NCI-H524 (cell line): Measurements from ENCODE around the gene CHST1.
A peak's percentile ranks its signal among the peaks of the same experiment; 100 is the strongest.

Experiments
- DNase-seq, 2 experiments: peaks; one replicate each; lab custom pipeline; 2025; lab: John Stamatoyannopoulos, UW

The CHST1 gene

DNA sequence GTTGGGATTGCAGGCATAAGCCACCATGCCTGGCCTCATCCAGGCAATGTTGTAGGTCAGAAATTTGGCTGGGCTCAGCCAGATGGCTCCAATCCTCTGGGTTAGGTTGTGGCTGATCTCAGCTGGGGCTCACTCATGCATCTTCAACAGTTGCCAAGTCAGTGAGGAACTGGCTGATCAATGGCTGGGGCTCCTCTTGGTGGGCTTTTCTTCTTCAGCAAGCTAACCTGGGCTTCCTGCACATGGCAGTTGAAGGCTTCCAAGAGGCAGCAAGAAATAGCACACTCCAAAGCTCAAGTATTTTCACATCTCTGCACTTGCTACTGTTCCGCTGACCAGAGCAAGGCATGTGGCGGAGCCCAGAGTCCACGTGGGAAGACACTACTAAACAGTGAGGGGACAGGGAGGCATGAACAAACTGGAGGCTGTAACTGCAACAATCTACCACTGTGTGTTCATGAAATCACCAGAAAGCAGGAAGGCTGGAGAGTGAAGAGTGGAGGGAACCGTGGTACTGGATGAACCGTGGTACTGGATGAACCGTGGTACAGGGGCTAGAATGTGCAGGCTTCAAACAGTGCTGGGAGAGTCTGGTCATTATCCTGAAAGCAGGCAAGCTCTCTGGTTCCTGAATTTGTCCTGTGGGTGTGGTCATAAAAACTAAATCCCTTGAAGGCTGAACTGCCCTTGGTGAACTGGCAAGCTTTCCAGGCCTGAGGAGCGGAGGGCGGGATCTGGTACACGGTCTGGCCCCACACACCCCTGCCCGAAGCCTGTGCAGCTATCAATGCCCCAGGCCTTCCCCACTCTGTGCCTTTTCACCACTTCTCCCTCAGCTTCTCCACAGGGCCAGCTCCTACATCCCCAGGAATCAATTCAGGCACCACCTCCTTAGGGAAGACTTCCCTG is 20.2 kb downstream of the CHST1 start:
- DNase-seq, result no peak

- no peak for DNase-seq
Observed at GRCh38 chr11:45643598-45644260, 21.7 kb downstream of the CHST1 start.

- no peak for DNase-seq
Observed at GRCh38 chr11:45641961-45642360, 23.5 kb downstream of the CHST1 start.

GRCh38 chr11:45638051-45638450 is 27.4 kb downstream of the CHST1 start:
- DNase-seq, result no peak

DNA sequence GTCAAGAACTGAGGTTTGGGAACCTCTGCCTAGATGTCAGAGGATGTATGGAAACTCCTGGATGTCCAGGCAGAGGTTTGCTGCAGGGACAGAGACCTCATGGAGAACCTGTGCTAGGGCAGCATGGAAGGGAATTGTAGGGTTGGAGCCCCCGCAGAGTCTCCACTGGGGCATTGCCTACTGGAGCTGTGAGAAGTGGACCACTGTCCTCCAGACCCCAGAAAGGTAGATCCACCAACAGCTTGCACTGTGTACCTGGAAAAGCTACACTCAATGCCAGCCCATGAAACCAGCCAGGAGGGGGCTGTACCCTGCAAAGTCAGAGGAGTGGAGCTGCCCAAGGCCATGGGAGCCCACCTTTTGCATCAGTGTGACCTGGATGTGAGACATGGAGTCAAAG is 29.5 kb downstream of the CHST1 start:
- DNase-seq, result no peak

- no peak for DNase-seq
Observed at GRCh38 chr11:45625611-45626010, 39.8 kb downstream of the CHST1 start.

DNA sequence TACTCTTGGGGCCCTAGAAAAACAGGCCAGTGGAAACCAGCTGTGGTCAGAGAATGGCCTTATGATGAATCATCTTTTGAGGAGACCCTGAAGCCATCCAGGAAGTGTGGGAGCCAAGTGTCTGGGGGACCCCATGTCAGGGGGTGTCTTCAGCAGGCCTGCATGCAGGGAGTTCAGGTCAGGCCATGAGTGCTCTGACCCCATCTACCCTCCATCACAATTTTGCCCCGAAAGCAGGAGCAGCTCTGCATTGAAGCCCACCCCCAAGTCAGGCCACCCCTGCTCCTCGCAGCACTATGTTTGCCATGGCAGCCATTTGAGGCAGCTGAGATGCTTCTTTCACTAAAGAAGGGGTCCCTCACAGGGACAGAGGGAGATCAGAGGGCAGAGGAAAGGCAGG is 41.3 kb downstream of the CHST1 start:
- no peak for DNase-seq

DNA sequence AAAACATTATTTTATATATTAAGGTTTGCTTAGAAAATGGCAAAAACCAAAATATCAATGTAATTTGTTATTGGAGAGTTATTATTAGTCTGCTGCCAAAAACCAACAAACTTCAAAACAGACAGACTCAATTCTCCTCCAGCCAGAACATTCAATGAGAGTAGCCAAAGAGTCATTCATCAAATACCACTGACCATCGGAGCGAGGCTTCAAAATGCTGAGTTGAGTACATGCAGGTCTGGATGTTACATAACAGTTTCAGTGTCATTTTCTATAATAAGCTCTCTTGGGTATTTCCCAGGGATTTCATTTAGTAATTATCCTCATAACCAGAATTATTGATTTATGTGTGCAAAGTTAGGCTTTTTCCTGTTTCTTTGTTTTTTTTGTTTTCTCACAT is 42.6 kb downstream of the CHST1 start:
- DNase-seq, result no peak

DNA sequence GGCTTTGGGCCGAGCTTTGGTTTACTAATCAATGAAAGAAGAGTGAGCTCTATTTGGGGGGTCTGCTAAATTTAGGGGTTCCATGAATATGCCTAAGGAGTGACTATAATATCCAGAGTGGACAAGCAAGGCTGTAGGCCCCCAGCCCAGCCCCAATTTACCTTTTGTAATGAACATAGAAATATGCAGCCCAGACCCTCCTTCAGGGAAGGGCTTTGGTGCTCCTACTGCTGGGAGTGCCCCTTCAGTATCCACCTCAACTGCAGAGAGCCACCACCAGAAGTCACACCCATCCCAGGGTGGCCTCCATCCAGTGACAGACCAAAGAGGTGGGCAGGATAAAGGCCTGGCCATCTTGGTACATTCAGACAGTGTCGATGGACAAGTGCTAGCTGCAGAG is 43.1 kb downstream of the CHST1 start:
- DNase-seq, result no peak

DNA sequence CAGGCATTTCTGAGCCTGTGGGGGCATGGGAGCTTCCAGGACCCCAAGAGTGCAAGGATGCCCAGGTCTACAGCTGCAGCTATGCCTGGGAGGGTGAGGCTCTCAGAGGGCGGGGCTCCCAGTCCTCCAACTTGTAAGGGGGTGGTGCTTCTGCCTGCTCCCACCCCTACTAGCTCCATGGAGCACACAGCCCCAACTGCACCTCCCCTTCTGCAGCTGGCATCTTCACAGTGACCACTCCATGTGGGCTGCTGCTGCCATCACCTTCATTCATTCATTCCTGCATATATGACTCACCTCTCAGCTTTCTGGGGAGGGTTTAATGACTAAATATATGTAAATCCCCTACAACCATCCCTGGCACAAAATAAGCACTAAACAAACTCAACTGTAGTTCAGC is 43.8 kb downstream of the CHST1 start:
- DNase-seq, result no peak

- no peak for DNase-seq
Observed at GRCh38 chr11:45620243-45620642, 45.2 kb downstream of the CHST1 start.

DNA sequence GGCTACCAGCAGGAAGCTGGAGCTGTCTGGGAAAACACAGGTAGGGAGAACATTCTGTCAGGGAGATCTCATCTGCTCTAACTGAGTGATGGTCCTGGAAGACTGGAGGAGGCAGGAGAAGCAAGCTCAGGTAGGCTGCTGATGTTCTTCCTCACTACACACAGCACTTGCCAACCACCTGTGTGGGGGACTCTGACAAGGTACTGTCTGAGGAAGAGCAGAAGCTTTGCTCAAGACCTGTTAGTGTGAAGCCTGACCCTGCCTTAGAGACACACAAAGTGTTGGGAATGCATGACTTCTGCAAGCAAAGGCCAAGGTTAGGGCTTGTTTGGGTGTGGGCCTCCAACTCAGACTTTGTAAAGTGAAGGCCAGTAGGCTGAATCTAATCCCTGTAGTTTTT is 46.5 kb downstream of the CHST1 start:
- DNase-seq, result no peak

GRCh38 chr11:45617871-45618601 is 47.4 kb downstream of the CHST1 start:
- DNase-seq, result peak; percentile 27 to 53

- no peak for DNase-seq
Observed at GRCh38 chr11:45616802-45617549, 48.4 kb downstream of the CHST1 start.

- no peak for DNase-seq
Observed at GRCh38 chr11:45615182-45615792, 50.1 kb downstream of the CHST1 start.

DNA sequence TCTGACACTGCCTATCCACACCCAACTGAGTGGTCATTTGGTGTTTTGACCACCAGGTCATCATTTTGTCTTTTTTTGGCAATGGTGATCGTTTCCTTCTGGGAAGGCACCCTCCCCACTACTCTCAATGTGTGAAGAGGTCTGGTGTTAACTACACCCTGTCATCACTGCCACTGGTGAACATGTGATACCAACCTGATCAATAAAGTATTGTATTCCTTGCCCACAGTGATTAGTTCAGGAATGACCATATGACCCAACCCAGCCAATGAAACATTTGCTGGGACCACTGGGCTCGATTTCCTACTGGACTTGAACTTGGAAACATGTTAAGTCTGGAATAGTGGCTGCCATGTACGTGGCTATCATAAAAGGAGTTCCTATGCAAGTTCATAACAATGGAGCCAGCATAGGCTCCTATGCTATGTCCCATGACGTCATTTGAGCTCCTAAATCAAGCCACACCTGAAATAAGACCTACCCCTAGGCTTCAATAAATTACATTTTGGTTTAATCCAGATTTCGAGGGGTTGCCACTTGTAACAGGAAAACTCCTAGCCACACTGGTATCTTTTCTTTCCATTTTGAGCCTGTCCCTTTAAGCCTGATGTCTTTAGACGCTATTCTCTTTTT is 51.1 kb downstream of the CHST1 start:
- no peak for DNase-seq

DNA sequence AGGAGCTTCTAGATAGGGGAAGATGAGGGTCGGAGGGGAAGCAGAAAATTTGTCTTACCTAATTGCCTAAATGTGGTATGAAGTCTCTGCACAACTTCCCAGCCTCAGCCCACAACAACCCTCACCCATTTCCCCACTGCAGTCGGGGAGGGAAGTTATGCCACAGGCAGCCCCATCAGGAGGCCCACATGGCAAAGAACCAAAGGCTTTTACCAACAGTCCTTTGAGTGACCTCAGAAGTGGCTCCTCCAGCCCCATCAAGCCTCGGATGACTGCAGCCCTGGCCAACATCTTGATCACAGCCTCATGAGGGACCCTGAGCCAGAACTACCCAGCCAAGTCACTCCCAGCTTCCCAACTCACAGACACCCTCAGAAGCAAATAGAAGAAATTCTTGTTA is 54.8 kb downstream of the CHST1 start:
- DNase-seq, result no peak

DNA sequence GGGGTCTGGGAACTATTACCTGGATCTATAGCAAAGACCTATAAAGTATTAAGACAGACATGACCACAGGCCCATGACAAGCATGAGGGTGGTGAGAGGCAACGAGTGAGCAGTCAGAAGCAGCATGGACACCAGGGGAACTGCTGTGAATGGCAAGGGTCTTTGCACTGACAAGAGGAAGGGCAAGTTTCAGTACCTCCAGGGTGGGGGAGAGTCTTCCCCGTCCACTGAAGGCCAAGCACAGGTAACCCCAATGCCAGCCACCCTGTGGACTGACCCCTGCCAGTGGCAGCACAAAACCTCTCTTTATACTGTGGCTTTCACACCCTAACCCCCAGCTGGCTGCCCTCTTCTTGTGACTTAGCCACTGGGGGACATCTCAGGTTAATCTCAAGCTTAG is 55.5 kb downstream of the CHST1 start:
- DNase-seq, result no peak

DNA sequence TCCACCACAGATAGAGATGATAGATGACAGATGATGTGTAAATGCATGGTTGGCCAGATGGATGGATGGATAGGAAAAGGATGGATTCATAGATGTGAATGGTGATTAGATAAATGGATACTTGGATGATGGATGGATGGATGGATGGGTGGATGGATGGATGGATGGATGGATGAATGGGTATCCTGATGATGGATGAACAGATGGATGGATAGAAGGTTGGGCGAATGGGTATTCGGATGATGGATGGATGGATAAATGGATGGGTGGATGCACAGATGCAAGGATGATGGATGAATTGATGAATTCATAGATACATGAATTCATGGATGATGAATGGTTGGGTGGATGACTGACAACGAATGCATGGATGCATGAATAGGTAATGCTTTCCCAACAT is 56.1 kb downstream of the CHST1 start:
- no peak for DNase-seq

- DNase-seq, result peak; percentile 79 to 92
Observed at GRCh38 chr11:45607995-45608394, 57.4 kb downstream of the CHST1 start.
